Peyer's patch (tissue), 4 donors: ENCODE results near the gene NFYC.

Source experiments
- CTCF ChIP-seq, 6 experiments: fragments of 450-650 bp in 4 of 6; fragments of 200-600 bp in 2 of 6; sonication (generic) in 1 of 6; IDR thresholded peaks; one replicate each; pipeline ENCODE4 v1.5.1; 2017 to 2019; ENCODE audit warnings: antibody characterized with exemption in 6 of 6, mild to moderate bottlenecking in 3 of 6, moderate library complexity in 1 of 6
- POLR2A ChIP-seq, 2 donors: fragments of 450-650 bp; IDR thresholded peaks; one replicate each; pipeline ENCODE4 v1.5.1; 2017; ENCODE audit warnings: antibody characterized with exemption in 2 of 2, mild to moderate bottlenecking in 2 of 2, moderate library complexity in 2 of 2

GRCh38 chr1:40649592-40649930 is 41.9 kb upstream of the NFYC start:
- no peak for TF ChIP-seq POLR2A (IDR thresholded peaks at IDR 0.05)
- TF ChIP-seq CTCF (IDR thresholded peaks at IDR 0.05): no peak
